ENCODE data around the gene NDUFAF8.

DNA sequence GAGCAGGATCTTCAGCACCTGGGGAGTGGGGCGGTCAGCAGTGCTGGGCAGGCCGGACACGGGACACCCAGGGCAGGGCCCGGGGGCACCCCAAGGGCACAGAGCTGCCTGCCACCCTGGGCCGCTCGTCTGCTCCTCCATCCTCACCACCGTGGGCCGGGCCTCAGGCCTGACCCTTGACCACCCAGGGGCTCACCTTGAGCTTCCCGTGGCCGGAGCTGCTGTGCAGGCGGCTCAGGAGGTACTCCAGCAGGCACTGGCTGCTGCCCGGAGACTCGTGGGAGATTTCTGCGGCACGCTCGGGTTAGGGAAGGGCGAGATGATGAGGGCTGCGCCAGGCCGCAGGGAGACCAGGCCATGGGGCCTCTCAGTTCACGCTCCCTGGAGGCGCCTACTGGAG, 2.3 kb upstream of the NDUFAF8 start:
- TF ChIP-seq EZH2phosphoT487 (IDR thresholded peaks at IDR 0.05; ENCODE audit: borderline replicate concordance, low read depth, low read length), result no peak
- TF ChIP-seq, protein P1, sequence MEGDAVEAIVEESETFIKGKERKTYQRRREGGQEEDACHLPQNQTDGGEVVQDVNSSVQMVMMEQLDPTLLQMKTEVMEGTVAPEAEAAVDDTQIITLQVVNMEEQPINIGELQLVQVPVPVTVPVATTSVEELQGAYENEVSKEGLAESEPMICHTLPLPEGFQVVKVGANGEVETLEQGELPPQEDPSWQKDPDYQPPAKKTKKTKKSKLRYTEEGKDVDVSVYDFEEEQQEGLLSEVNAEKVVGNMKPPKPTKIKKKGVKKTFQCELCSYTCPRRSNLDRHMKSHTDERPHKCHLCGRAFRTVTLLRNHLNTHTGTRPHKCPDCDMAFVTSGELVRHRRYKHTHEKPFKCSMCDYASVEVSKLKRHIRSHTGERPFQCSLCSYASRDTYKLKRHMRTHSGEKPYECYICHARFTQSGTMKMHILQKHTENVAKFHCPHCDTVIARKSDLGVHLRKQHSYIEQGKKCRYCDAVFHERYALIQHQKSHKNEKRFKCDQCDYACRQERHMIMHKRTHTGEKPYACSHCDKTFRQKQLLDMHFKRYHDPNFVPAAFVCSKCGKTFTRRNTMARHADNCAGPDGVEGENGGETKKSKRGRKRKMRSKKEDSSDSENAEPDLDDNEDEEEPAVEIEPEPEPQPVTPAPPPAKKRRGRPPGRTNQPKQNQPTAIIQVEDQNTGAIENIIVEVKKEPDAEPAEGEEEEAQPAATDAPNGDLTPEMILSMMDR (conservative IDR thresholded peaks at IDR 0.05; ENCODE audit: low read length), result no peak
